Hematopoietic multipotent progenitor cell (in vitro differentiated cells): ENCODE measurements around the gene MEN1. TPM values are rescaled to one million over a fixed set of nuclear protein-coding genes. Genes with fewer than 3 reads are reported as not detected.

Experiments
- DNase-seq, 3 donors: peaks; one replicate each; pipeline ENCODE4 v3.0.0-alpha.2; 2011 to 2015; ENCODE audit warnings: low read depth in 2 of 3, low spot score in 2 of 3
- total RNA-seq: library from RNA; depleted of rRNA; stranded (reverse); fragments of >200 nt; gene quantifications from one replicate; pipeline ENCODE4 v1.2.3, GENCODE V29; 2012

Gene MEN1
- total RNA-seq, 1 donor = 66.5 TPM

DNA sequence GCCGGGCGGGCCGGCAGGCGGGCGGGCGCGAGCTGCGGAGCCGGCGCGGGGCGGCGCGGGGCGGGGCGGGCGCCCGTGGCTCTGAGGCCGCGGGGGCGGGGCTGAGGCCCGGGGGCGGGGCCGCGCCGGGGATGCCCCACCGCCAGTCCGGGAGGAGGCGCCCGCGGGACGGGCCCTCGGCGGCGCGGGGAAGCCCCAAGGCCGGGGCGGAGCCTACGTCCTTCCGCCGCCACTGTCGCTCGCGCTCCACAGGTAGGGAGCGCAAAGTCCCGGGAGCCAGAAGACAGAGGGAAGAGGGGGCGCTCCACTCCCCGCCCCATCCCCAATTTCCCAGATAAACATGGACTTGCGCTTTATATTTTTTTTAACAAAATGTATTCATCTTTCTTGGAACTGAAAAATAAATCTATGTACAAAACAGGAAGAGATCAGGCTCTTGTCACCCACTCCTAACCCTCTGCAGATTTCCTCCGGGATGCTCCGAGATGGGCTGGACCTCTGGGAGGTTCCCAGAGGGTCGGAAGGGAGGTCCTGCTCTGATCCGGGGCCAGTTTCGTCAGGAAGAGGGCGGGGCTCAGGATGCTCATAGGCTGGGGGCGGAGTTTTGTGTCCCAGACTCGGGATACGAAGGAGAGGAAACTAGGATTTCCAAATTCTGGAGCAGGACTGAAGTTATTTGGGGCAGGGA, 7.0 kb downstream of the MEN1 start, which contains the start of gene MAP4K2:
Gene MAP4K2, minus strand, starts transcription at position 57 of the 688 bp plus-strand sequence. CDS start 65 bp downstream, outside the sequence.
- DNase-seq = peak; percentile 76 to 84 (median 79)

DNA sequence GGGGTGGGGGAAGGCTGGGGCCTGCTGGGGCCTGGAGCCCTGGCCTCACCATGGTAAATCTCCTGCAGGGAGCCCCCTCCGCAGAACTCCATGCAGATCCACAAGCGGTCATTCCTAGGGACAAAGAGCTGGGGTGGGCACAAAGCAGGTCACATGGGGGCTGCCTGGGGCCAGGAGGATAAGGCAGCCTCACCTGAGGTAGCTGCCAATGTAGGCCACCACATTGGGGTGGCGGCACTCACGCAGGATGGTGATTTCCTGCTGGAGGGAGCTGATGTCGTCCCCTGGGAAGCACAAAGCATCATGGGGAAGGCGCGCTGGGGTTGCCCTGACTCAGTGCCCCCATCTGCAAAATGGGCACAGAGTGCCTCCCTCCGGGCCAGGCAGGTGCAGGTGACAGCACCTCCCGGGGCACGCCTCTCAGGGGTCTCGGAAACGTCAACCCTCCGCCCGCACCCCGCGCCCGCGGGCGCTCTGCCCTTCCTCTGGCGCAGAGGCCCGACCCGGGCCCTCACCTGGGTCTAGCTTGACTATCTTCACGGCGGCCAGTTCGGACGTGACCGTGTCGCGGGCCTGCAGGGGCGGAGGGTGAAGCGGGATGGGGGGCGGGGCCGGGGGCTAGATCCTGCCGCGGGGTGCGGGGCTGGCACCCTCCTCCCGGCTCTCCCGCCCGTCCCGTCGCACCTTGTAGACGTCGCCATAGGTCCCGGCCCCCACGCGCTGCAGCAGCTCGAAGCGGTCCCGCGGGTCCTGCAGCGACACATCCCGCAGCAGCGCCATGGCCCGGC, 7.8 kb downstream of the MEN1 start:
- DNase-seq = no peak

DNA sequence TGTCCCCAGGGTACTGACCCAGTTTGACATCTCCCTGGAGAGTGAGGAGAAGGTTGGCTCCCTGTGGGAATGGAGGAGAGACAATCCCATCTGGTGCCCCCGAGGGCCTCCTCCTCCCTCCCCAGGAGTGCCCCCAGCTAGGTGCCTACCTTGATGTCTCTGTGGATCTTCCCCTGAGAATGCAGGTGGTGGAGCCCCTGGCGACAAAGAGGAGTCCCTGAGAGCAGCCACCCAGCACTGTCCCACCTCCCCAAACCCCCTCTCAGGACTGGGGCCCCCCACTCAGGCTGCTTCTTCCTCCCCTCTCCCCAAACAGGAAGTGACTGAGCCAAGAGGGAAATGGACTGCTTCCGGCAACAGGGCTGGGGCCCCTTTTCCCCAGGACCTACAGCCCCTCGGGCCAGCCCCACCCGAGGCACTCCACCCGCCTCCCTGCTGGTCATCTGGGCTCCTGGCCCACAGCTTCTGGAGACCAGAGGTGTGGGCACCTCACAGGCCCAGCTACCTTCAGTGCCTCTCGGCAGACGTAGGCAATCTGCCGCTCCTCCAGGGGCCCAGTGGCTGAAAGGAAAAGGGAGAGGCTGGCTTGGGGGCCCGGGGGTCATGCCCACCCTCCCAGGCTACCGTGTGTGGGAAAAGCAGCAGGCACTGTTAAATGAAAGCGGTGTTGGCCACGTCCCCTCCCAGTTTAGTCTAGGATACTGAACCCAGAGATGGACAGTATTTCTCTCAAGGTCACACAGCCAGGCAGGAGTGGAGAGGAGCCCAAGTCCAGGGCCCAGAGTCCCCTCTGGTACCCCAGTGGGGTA, 8.6 kb downstream of the MEN1 start:
- DNase-seq = no peak

DNA sequence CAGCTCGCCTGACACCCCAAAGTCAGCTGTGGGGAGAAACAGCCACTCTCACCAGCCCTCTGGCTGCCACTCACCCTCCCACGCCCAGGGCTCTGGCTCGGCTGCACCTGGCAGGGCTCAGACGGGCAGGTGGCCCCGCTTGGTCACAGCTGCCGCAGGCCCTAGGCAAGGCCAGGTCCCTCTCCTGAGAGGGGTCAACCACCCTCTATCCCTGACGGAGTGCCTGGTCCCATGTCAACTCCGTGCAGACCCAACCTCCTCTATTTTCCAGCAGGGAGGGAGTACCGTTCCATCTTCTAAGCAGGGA, 9.2 kb downstream of the MEN1 start:
- DNase-seq = no peak

DNA sequence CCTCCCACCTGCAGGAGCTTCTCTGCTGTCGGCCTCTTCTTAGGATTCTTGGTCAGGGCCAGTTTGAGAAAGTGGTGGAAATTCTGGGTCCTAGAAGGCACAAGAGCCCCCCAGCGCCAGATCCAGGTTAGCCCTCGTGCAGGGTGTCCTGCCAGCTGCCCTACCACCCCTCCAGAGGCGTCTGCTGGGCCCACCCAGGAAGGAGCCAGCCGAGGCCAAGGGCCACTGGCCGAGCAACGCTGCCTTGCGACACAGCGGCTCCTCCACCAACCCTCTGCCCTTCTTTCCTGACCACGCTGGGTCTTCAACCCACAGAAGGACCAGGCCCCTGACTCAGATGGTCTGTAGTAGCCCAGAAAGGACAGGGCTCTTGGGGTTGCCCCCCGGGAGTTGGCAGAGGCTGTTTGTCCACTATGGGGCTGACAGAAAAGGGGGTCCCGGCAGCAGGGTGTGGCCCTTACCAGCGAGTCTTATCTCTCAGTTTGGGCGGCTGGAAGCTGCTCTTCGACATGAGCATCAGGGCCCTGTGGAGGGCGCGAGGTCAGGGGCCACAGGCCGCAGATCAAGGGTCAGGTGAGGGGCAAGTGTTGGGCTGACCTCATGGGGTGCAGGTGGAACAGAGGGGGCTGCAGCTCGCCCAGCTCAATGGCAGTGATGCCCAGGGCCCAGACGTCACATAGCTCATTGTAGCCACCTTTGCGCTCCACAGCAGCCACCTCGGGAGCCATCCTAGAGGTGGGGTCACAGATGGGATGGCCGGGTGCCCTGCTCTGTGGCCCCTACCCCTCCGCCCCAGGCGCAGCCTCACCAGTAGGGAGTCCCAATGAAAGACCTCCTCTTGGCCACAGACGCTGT, 9.8 kb downstream of the MEN1 start:
- DNase-seq = no peak

DNA sequence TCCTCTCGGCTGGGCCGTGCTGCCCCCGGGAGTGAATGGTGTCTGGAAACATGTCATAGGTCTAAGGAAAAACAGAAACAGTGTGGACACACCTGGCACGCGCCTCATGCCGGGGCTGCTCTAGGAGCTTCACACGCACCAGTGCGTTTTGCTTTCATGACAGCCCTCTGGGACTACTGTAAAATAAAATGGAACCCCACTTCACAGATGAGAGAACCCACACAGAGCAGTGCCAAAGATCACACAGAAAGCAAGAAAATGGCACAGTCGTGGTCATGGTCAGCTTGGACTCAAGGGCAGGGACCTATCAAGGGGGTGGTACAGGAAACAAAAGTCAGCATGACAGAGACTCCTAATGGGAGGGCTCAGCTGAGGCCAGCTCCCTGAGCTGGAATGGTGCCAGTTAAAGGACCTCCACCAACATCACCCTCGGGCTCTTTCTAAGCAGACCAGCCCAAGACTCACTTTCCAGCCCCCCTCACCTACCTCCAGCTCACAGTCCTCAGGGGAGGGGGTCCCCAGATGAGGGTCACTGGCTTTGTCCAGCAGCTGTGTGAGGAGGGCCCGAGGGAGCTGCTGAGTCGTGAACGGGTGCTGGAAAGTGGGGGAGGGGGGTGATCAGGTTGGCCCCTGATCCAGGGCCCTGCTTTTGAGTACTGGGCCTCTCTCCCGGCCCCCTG, 10.6 kb downstream of the MEN1 start:
- no peak for DNase-seq

DNA sequence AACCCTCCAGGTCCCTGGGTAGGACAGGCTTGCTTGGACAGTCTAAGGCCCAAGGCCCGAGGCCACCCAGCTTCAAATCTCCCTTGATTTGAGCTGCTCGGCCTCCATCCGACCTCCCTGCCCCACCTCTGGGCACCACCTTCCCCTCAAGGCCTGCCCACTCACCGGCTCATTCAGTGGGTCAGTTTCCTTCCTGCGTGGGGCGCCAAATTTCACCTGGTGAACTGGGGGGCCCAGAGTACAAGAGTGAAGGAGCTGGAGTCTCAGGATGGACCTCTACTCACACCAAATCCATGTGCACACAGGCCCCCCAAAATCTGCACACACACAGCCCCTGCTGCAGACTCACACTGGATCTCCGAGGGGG, 11.1 kb downstream of the MEN1 start:
- DNase-seq = no peak

DNA sequence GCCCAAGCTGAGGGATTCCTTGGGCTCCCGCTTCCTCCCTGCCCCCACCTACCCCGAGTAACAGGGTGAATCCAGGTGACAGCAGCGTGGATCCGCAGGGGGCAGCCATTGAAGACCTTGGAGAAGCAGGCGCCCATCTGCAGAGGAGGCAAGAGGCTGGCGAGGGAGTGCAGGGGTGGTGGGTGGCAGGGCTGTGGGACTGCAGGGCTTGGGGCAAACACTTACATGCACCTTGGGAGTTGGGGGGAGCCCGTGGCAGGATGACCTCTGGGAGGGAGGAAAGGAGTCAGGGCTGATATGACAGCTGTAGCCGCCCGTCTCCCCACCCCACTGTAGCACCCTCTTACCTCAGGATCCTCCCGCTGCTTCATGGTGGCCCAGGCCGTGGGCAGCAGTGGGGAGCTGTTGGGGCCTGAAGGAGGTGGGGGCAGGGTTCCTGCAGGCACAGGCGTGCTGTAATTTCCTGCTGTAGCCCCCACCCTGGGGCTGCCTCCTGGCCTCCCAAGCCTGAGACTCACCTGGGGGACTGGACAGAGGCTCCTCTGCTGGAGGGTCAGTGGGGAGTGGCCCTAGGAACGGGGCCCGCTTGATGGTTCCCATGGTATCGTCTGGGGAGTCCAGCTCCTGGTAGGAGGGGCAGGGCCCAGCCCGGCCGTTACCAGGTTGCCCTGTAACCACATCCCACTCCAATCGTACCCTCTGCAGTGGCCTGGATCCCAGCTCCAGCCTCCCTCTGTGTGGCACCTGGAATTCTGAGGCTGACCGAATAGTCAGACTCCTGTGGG, 13.4 kb downstream of the MEN1 start:
- no peak for DNase-seq

DNA sequence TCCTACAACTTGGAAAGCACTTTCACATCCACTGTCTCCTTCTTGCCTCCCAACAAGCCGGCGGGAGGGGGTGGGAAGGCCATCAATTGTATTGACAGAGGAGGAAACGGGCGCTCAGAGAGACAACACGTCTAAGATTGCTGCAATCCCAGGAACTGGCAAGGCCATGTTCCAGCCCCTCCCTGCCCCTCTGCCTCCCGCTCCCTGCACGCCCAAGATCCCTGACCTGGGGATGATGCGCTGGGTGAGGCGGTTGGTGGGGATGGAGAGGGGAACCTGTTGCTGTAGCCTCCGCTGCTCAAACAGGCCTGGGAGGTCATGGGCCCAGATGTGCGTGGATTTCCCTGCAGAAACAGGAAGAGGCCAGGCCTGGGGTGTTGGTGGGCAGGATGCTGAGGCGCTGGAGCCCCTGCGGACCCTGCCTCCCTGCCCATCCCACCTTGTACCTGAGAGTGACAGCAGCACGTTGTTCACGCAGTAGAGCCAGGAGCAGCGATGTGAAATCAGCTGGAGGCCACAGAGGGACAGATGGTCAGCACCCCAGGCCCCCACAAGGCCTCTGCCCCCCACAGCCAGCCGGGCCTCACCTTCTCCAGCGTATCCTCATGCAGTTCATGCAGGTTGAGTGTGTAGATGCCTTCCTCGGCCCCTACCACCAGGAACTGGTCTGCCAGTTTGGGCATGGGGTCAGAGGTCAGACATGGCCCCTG, 14.1 kb downstream of the MEN1 start:
- DNase-seq = no peak

DNA sequence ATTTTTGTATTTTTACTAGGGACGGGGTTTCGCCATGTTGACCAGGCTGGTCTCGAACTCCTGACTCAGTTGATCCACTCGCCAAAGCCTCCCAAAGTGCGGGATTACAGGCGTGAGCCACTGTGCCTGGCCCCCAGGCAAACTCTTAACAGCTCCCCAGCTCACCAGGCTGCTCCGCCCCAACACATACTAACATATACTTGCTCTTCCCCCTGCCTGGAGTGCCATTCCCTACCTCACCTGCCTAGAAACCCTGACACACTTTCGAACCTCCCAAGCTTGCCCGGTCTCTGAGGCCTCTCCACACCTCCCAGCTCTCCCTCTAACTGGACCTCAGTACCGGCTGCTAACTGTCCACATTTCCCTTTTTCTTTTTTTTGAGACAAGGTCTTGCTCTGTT, 15.8 kb downstream of the MEN1 start:
- no peak for DNase-seq

DNA sequence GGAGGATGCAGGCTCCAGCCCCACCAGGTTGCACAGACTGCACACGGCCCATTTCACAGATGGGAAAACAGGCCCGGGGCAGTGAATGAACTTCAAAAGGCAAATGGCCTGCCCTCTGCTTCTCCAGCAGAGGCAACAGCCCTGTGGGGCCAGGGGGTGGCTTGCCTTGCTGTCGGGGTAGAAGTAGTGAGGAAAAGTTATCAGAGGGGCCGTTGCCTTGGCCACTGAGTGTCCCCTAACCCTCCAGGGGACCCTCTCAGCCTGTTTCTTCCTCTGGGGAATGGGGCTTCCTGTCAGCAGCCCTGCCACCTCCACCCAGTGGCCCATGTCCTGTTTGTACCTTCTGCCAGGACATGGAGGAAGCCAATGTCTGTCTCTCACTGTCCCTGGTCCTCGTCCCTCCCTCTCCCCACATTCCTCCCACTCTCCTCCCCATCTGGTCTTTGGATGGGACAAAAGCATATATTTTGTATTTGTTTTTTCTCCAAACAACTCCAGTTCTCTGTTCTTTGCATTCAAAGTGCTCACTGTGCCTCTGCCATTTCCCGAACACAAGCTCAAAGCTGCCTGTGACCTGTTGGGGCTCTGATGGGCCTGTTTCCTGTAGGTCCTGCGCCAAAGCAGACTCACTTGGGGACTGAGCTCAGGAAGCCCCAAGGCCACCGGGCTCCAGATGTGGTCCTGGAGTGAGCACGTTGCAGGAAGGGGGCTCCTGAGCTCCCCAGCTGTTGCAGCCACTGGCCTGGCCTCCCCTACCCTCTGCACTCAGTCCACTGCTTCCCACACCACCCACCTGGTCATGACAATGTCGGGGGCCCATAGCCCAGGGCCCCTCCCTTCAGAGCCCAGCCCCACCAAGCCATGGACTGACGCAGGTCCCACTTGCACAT, 16.8 kb downstream of the MEN1 start:
- no peak for DNase-seq

DNA sequence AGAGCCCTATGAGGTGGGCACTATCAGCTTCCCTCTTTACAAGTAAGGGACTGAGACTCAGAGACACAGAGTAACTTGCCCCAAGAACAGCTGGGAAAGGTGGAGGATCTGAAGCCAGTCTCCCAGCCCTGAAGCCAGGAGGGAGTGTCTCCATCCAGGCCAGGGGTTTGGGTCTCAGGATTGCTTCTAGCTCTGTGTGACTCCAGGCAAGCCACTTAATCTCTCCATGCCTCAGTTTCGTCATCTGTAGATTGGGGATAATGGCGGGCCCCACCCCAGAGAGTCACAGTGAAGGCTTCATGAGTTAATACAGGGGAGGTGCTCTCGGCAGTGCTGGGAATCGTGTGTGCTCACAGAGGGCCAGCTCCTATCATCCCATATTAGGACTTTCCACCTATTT, 17.9 kb downstream of the MEN1 start:
- DNase-seq = no peak

DNA sequence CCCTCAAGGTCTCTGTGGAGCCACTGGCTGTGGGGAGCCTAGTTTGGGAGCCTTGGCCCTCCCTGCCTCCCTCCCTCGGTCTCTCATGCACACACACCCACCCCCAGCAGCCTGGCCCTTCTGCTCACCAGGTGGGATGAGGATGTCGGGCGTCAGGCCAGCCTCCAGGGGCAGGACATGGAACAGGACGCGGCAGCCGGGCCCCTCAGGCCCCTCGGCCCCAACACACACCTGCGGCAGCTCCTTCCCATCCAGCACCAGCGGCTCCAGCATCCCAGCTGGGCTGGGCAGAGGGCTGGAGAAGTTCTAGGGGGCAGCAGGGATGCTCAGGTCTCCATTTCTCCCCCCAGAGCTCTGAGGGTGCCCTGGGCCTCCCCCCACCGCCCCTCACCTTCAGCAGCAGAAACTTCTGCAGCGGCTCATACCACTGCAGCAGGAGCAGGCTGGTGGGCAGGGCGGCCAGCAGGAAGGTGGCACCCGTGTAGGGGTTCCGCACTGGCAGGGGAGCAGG, 18.5 kb downstream of the MEN1 start:
- DNase-seq = no peak

DNA sequence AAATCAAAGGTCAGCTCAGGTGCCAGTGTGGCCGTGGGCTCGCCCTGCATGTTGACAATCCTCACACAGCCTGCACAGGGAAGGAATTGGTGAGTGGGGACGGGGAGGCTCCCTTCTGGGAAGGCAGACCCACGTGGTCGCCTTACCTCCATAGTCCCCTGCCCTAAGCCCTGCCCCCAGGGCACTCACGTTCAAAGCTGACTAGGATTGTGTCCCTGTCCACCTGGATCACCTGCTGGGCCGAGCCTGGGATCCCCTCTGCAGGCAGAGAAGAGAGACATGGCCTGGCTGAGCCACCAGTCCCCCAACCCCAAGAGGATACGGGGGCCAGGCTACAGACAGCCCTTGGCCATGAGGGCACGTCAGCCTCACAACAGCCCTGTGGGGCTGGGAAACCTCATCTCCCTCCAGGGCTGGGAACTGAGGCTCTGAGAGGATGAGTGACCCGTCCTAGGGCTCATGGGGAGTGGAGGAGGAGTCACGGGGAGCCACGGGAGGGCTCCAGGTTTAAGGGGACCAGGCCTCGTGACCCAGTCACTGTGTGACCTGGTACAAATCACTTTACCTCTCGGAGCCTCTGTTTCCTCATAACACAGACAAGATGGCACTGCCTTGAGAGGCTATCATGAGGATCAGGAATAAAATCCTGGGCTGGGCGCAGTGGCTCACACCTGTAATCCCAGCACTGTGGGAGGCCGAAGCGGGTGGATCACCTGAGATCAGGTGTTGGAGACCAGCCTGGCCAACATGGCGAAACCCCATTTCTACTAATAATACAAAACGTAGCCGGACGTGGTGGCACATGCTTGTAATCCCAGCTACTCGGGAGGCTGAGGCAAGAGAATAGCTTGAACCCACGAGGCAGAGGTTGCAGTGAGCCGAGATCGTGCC, 19.9 kb downstream of the MEN1 start:
- DNase-seq = no peak

DNA sequence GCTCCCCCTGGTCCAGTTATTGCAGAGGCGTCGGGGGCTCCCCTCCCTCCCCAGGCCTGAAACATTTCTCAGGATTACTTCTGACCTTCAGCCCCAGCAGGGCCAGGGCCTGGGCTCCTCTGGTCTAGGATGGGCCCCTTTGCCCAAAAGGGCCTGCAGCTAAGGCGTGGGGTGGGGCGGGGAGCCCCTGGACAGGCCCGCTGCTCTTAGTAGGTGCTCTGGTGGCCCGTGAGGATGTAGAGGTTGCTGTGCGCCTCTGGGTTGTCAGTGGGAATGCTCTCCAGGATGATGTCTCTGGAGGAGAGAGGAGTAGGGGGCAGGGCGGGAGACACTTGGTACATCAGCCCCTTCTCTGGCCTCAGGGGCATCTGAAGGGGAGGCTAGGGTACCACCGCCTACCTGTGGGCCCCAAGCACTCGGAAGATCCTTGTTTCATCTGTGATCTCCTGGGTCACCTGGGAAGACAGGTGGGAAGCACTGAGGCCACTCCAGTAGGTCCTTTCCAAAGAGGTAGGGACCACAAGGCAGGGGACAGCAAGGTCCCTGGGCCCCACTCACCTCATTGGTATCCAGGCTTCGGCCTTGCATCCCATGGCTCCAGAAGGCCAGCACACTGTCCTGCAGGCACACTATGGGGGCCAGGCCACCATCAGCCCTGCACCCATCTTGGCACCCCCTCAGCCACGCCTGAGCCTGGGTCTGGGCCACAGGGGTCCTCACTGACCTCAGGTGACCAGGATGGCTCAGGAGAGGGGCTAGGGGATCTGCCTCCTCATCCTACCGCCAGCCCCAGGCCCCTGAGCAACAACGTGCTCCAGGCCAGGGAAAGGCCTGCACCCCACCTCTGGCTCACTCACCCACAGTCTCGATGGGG, 20.8 kb downstream of the MEN1 start:
- DNase-seq = no peak
